ENCODE measurements around the gene STPG1. TPM values are rescaled to one million over a fixed set of nuclear protein-coding genes. Genes with fewer than 3 reads are reported as not detected.
A peak's percentile ranks its signal among the peaks of the same experiment; 100 is the strongest.

Gene STPG1
- total RNA-seq, 2 donors from 2014 or later, result 2.1 to 2.9 TPM

- DNase-seq (ENCODE audit: low spot score), result no peak
- intact Hi-C loops (cut with DNase I), result no loop called here
These were observed 85.7 kb downstream of the STPG1 start for GRCh38 chr1:24327891-24328290.

GRCh38 chr1:24327486-24327885, 86.1 kb downstream of the STPG1 start:
- DNase-seq (ENCODE audit: low spot score), result no peak
- intact Hi-C loops (cut with DNase I), result no loop called here

GRCh38 chr1:24325587-24326449, 87.8 kb downstream of the STPG1 start:
- intact Hi-C loops (cut with DNase I), result no loop called here
- no peak for DNase-seq (ENCODE audit: low spot score)

GRCh38 chr1:24324903-24325302, 88.7 kb downstream of the STPG1 start:
- DNase-seq (ENCODE audit: low spot score), result no peak
- intact Hi-C loops (cut with DNase I), result no loop called here

GRCh38 chr1:24323281-24323680, 90.3 kb downstream of the STPG1 start:
- intact Hi-C loops (cut with DNase I), result no loop called here
- DNase-seq (ENCODE audit: low spot score), result no peak

- DNase-seq (ENCODE audit: low spot score), result no peak
- intact Hi-C loops (cut with DNase I), result no loop called here
These were observed 91.0 kb downstream of the STPG1 start for GRCh38 chr1:24322470-24323177.

GRCh38 chr1:24321697-24322469, 91.7 kb downstream of the STPG1 start:
- intact Hi-C loops (cut with DNase I), result no loop called here
- peak; percentile 88 for DNase-seq (ENCODE audit: low spot score)

- intact Hi-C loops (cut with DNase I), result no loop called here
- DNase-seq (ENCODE audit: low spot score), result no peak
These were observed 92.5 kb downstream of the STPG1 start for GRCh38 chr1:24321126-24321525.

GRCh38 chr1:24319962-24320361, 93.6 kb downstream of the STPG1 start:
- intact Hi-C loops (cut with DNase I), result no loop called here
- no peak for DNase-seq (ENCODE audit: low spot score)

GRCh38 chr1:24319312-24319863, 94.2 kb downstream of the STPG1 start, which contains the start of gene GRHL3:
GRHL3 (plus strand) TSS chr1:24319357; CDS start chr1:24319552, 195 bp downstream.
- intact Hi-C loops (cut with DNase I), result no loop called here
- DNase-seq (ENCODE audit: low spot score), result no peak

GRCh38 chr1:24318615-24319311, 94.8 kb downstream of the STPG1 start:
- intact Hi-C loops (cut with DNase I), result no loop called here

GRCh38 chr1:24317956-24318614, 95.5 kb downstream of the STPG1 start:
- intact Hi-C loops (cut with DNase I), result no loop called here
- DNase-seq (ENCODE audit: low spot score), result no peak

More at GRCh38 chr1:24318615-24319311, 94.8 kb downstream of the STPG1 start:
- no peak for DNase-seq (ENCODE audit: low spot score)

- no peak for DNase-seq (ENCODE audit: low spot score)
- intact Hi-C loops (cut with DNase I), result no loop called here
These were observed 96.5 kb downstream of the STPG1 start for GRCh38 chr1:24317081-24317480.

GRCh38 chr1:24316645-24317044, 96.9 kb downstream of the STPG1 start:
- intact Hi-C loops (cut with DNase I), result no loop called here

GRCh38 chr1:24315391-24315790, 98.2 kb downstream of the STPG1 start:
- intact Hi-C loops (cut with DNase I), result no loop called here
- DNase-seq (ENCODE audit: low spot score), result no peak

More at GRCh38 chr1:24316645-24317044, 96.9 kb downstream of the STPG1 start:
- DNase-seq (ENCODE audit: low spot score), result no peak

- intact Hi-C loops (cut with DNase I), result no loop called here
- DNase-seq (ENCODE audit: low spot score), result no peak
These were observed 101.8 kb downstream of the STPG1 start for GRCh38 chr1:24311741-24312140.

GRCh38 chr1:24311234-24311633, 102.3 kb downstream of the STPG1 start:
- no peak for DNase-seq (ENCODE audit: low spot score)
- intact Hi-C loops (cut with DNase I), result no loop called here

- intact Hi-C loops (cut with DNase I), result no loop called here
- no peak for DNase-seq (ENCODE audit: low spot score)
These were observed 103.7 kb downstream of the STPG1 start for GRCh38 chr1:24309762-24310485.

All from posterior vena cava (tissue), 2 donors.